H1 (cell line): ENCODE data around the gene LIF. TPM values are rescaled to one million over a fixed set of nuclear protein-coding genes. Genes with fewer than 3 reads are reported as not detected.
A peak's percentile ranks its signal among the peaks of the same experiment; 100 is the strongest.

Experiments used
- CTCF ChIA-PET: fragments of 300-600 bp; sonication (Branson Sonifier 250); formaldehyde crosslinking; loops from one replicate; lab custom pipeline; 2021; ENCODE audit not compliant: partially characterized antibody; lab: Charles Lee
- POLR2A ChIA-PET: fragments of 300-600 bp; sonication (Branson Sonifier 250); formaldehyde crosslinking; loops from one replicate; lab custom pipeline; 2021; ENCODE audit warnings: inconsistent platforms; ENCODE audit not compliant: partially characterized antibody; lab: Charles Lee
- DNase-seq, 2 experiments: peaks; one replicate each; pipeline versions ENCODE4 v3.0.0 to v3.0.0-alpha.2; 2010 to 2022; ENCODE audit warnings: low spot score in 2 of 2, low read depth in 1 of 2, mixed read lengths in 1 of 2
- FAIRE-seq: peaks from 2 replicates; lab custom pipeline; 2011; peaks lifted over from hg19 to GRCh38; lab: Jason Lieb, UNC
- H2AFZ ChIP-seq: 2 replicates; pipeline ENCODE4 v1.8.1; 2012; ENCODE audit warnings: low read length, inconsistent platforms
- H2AK5ac ChIP-seq: 2 replicates; pipeline ENCODE4 v1.6.1; 2013; ENCODE audit warnings: low read depth, low read length
- H2BK120ac ChIP-seq: replicated peaks from 2 replicates; pipeline ENCODE3; 2013; ENCODE audit warnings: low read depth, low read length, inconsistent platforms
- H2BK12ac ChIP-seq: 2 replicates; pipeline ENCODE4 v1.6.1; 2013; ENCODE audit warnings: low read depth, low read length
- H2BK15ac ChIP-seq: 2 replicates; pipeline ENCODE4 v1.6.1; 2013; ENCODE audit warnings: low read length
- H2BK20ac ChIP-seq: 2 replicates; pipeline ENCODE4 v1.6.1; 2013; ENCODE audit warnings: low read length
- H2BK5ac ChIP-seq: 2 replicates; pipeline ENCODE4 v1.6.1; 2013; ENCODE audit warnings: low read depth, low read length
- H3K14ac ChIP-seq: 2 replicates; pipeline ENCODE4 v1.6.1; 2013; ENCODE audit warnings: inconsistent platforms; ENCODE audit not compliant: insufficient read length
- H3K18ac ChIP-seq: 2 replicates; pipeline ENCODE4 v1.6.1; 2013; ENCODE audit warnings: low read length; ENCODE audit errors: extremely low read depth
- H3K23ac ChIP-seq: 2 replicates; pipeline ENCODE4 v1.6.1; 2013; ENCODE audit warnings: inconsistent platforms; ENCODE audit not compliant: insufficient read length
- H3K23me2 ChIP-seq: 2 replicates; pipeline ENCODE4 v1.6.1; 2013; ENCODE audit warnings: low read depth, low read length
- H3K27ac ChIP-seq: 2 replicates; pipeline ENCODE4 v1.6.1; 2011; ENCODE audit warnings: low read depth, low read length, inconsistent platforms
- H3K27me3 ChIP-seq, 4 experiments: replicated peaks in 1 of 4; 1 replicate in 1 of 4; 2 replicates in 3 of 4; pipeline versions ENCODE4 v1.6.1 to v1.8.1; 2011 to 2013; ENCODE audit warnings: low read length in 3 of 4, mild to moderate bottlenecking in 3 of 4, inconsistent platforms in 2 of 4, mixed read lengths in 2 of 4, moderate library complexity in 1 of 4; ENCODE audit not compliant: control insufficient read depth in 3 of 4, insufficient read depth in 3 of 4; ENCODE audit errors: extremely low read depth in 1 of 4
- H3K36me3 ChIP-seq, 4 experiments: 2 replicates each; pipeline versions ENCODE4 v1.6.1 to v1.8.1; 2011 to 2013; ENCODE audit warnings: mild to moderate bottlenecking in 4 of 4, low read length in 3 of 4, moderate library complexity in 2 of 4, control low read depth in 1 of 4, inconsistent platforms in 1 of 4; ENCODE audit not compliant: insufficient read depth in 4 of 4, control insufficient read depth in 2 of 4
- H3K4ac ChIP-seq: replicated peaks from 2 replicates; pipeline ENCODE3; 2013; ENCODE audit warnings: low read length, low read depth, mixed read lengths, inconsistent platforms; ENCODE audit not compliant: insufficient read length
- H3K4me1 ChIP-seq, 4 experiments: replicated peaks in 1 of 4; 1 replicate in 1 of 4; 2 replicates in 3 of 4; pipeline versions ENCODE4 v1.6.1 to v1.8.1; 2011 to 2013; ENCODE audit warnings: low read length in 3 of 4, inconsistent platforms in 2 of 4, mixed read lengths in 1 of 4; ENCODE audit not compliant: insufficient read depth in 4 of 4, control insufficient read depth in 3 of 4
- H3K4me2 ChIP-seq, 2 experiments: 2 replicates each; pipeline versions ENCODE4 v1.6.1 to v1.8.1; 2011 to 2013; ENCODE audit warnings: low read depth in 2 of 2, low read length in 2 of 2, control low read depth in 1 of 2, inconsistent platforms in 1 of 2, mild to moderate bottlenecking in 1 of 2; ENCODE audit not compliant: insufficient read depth in 1 of 2
- H3K4me3 ChIP-seq, 4 experiments: fragments of 200-600, 300-600 bp in 1 of 4; sonication (generic), shearing (Covaris generic), sonication (Bioruptor Twin) in 1 of 4; 2 replicates each; pipeline versions ENCODE4 v1.5.1 to v1.8.1; 2011 to 2016; ENCODE audit warnings: low read length in 4 of 4, low read depth in 3 of 4, control low read depth in 2 of 4, inconsistent platforms in 2 of 4, mild to moderate bottlenecking in 2 of 4, mixed read lengths in 1 of 4, moderate library complexity in 1 of 4; ENCODE audit not compliant: insufficient read depth in 2 of 4; ENCODE audit errors: extremely low read depth in 1 of 4
- H3K56ac ChIP-seq: replicated peaks from 2 replicates; pipeline ENCODE3; 2013; ENCODE audit warnings: low read depth, mild to moderate bottlenecking, mixed read lengths, low read length, inconsistent platforms; ENCODE audit not compliant: insufficient read length
- H3K79me1 ChIP-seq: 2 replicates; pipeline ENCODE4 v1.6.1; 2013; ENCODE audit warnings: low read depth, low read length, control low read depth
- H3K79me2 ChIP-seq, 2 experiments: 2 replicates each; pipeline versions ENCODE4 v1.6.1 to v1.8.1; 2012 to 2013; ENCODE audit warnings: low read length in 2 of 2, mild to moderate bottlenecking in 2 of 2, inconsistent platforms in 1 of 2; ENCODE audit not compliant: insufficient read depth in 2 of 2, control insufficient read depth in 1 of 2
- H3K9ac ChIP-seq, 4 experiments: replicated peaks in 1 of 4; 1 replicate in 1 of 4; 2 replicates in 3 of 4; pipeline versions ENCODE4 v1.6.1 to v1.8.1; 2011 to 2013; ENCODE audit warnings: low read depth in 3 of 4, low read length in 3 of 4, control low read depth in 2 of 4, mild to moderate bottlenecking in 2 of 4, moderate library complexity in 2 of 4, inconsistent platforms in 1 of 4; ENCODE audit errors: extremely low read depth in 1 of 4
- H3K9me3 ChIP-seq, 2 experiments: 2 replicates each; pipeline versions ENCODE4 v1.6.1 to v1.8.1; 2012 to 2013; ENCODE audit warnings: mild to moderate bottlenecking in 2 of 2, moderate library complexity in 2 of 2, control low read depth in 1 of 2, inconsistent platforms in 1 of 2, low read depth in 1 of 2, low read length in 1 of 2, mixed read lengths in 1 of 2; ENCODE audit not compliant: insufficient read depth in 2 of 2
- H4K20me1 ChIP-seq, 2 experiments: replicated peaks in 1 of 2; 2 replicates each; pipeline versions ENCODE3 to v1.8.1; 2011 to 2013; ENCODE audit warnings: inconsistent platforms in 2 of 2, low read length in 2 of 2, mild to moderate bottlenecking in 1 of 2; ENCODE audit not compliant: insufficient read depth in 2 of 2, control insufficient read depth in 1 of 2
- H4K5ac ChIP-seq: 2 replicates; pipeline ENCODE4 v1.6.1; 2013; ENCODE audit warnings: low read length, low read depth, mixed read lengths, inconsistent platforms; ENCODE audit not compliant: insufficient read length
- H4K8ac ChIP-seq: 2 replicates; pipeline ENCODE4 v1.8.0; 2013; ENCODE audit warnings: mild to moderate bottlenecking, moderate library complexity, low read length, inconsistent platforms; ENCODE audit not compliant: insufficient read depth; ENCODE audit errors: extremely low read depth
- H4K91ac ChIP-seq: replicated peaks from 2 replicates; pipeline ENCODE3; 2013; ENCODE audit warnings: low read length, mixed read lengths, inconsistent platforms; ENCODE audit not compliant: insufficient read length
- EP300 ChIP-seq, 2 experiments: IDR thresholded peaks; 1 replicate in 1 of 2; 2 replicates in 1 of 2; pipeline ENCODE4 v1.6.1; 2011 to 2012; ENCODE audit warnings: low read depth in 2 of 2, low read length in 2 of 2, mild to moderate bottlenecking in 2 of 2, borderline replicate concordance in 1 of 2, inconsistent platforms in 1 of 2, moderate library complexity in 1 of 2
- JUND ChIP-seq: IDR thresholded peaks from 2 replicates; pipeline ENCODE4 v1.6.1; 2011; ENCODE audit warnings: mild to moderate bottlenecking, improper control_type of control experiment, low read length
- KDM1A ChIP-seq: fragments of 200-600, 300-600 bp; sonication (generic); IDR thresholded peaks from 2 replicates; pipeline ENCODE4 v1.7.1; 2016; ENCODE audit warnings: mild to moderate bottlenecking, low read length, borderline replicate concordance
- SRF ChIP-seq: IDR thresholded peaks from 2 replicates; pipeline ENCODE4 v1.6.1; 2011; ENCODE audit warnings: mild to moderate bottlenecking, low read depth, low read length, moderate library complexity
- ZNF274 ChIP-seq: IDR thresholded peaks from 2 replicates; pipeline ENCODE4 v1.7.0; 2012; ENCODE audit warnings: low read length, borderline replicate concordance; ENCODE audit errors: extremely low read depth
- WGBS, 2 experiments: shearing (Covaris generic) in 1 of 2; methylation state at CpG; one replicate each; pipeline versions ENCODE4 v1.1.6 to v1.1.7; 2013 to 2015; ENCODE audit warnings: low lambda C conversion rate in 2 of 2, mixed read lengths in 2 of 2, inconsistent platforms in 1 of 2, low coverage in 1 of 2, missing lambda C conversion rate in 1 of 2; ENCODE audit not compliant: insufficient replicate concordance in 2 of 2, insufficient coverage in 1 of 2, insufficient read length in 1 of 2; ENCODE audit errors: extremely low coverage in 1 of 2, missing lambda C conversion rate in 1 of 2; 5-methylcytosine and 5-hydroxymethylcytosine counted together
- polyA plus RNA-seq, 7 experiments: library from polyadenylated mRNA; depleted of rRNA in 3 of 7; stranded (reverse) in 5 of 7; unstranded in 2 of 7; fragments of >200 nt in 5 of 7; fragments of 200-250 nt in 2 of 7; gene quantifications; 1 replicate in 5 of 7; 2 replicates in 1 of 7; 4 replicates in 1 of 7; pipeline versions ENCODE4 v1.2.1 to v1.2.3, GENCODE V29; 2011 to 2013; ENCODE audit warnings: missing spikeins in 2 of 7, mixed read lengths in 2 of 7
- total RNA-seq: library from RNA; stranded (reverse); fragmentation: NEBNext Ultra II Directional; extraction: Animal tissue kit (Norgen Biotek cat#: 25700); gene quantifications from 2 replicates; pipeline ENCODE4 v1.2.1, GENCODE V29; 2021
- TF ChIP-seq, protein P1 (sequence below), 3 experiments: IDR thresholded peaks; 1 replicate in 2 of 3; 2 replicates in 1 of 3; pipeline versions ENCODE4 v1.5.1 to v1.6.1; 2011; ENCODE audit warnings: low read length in 3 of 3, mild to moderate bottlenecking in 3 of 3, inconsistent platforms in 2 of 3, low read depth in 1 of 3, moderate library complexity in 1 of 3; ENCODE audit not compliant: insufficient read depth in 1 of 3; ENCODE audit errors: control extremely low read depth in 1 of 3
- TF ChIP-seq, protein P2 (sequence below): IDR thresholded peaks from 2 replicates; pipeline ENCODE4 v1.6.1; 2012; ENCODE audit warnings: inconsistent platforms

The LIF gene
- total and polyA plus RNA-seq, 2 of the 8 experiments (the other 6 are each of a cell fraction or from before 2014, with no cell fraction given): 3.3 to 3.5 TPM

DNA sequence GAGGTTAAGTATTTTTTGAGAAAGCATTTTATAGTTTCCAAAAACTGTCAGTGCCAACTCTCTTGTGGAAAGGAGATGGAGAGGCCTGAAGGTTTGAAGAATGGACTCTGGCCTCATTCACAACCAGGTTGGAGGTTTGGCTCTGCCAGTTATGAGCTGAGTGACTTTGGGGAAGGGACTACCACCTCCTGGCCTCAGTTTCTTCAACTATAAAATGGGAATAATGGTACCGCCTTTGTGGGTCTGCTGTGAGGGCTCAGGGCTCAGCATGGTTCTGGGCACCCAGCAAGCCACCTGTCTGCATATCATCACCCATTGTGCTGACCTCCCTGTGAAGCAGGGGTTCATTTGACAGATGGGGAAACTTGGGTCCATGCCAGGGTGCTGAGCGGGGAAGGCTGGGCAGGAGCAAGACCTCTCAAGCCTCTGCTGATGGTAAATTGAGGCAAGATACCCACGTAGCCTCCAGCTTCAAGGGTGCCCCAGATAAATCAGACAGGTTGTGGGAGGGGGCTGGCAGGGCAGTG is 3.5 kb upstream of the LIF start:
- CTCF ChIA-PET: interaction anchor here (1.0 to 2.1 kb wide), 6 partner anchors 12 to 181 kb away, joined by 3 to 8 read pairs (median 4); no protein-coding TSS in a partner anchor
- Histone ChIP-seq H3K18ac (no peak overlapping the region), H3K23me2 (peaks cover 12% of the 10 kb centered on the region; the same call in 1 of the 2 replicates), H3K4me3 (no peak overlapping the region), H3K79me1 (no peaks in the 10 kb centered on the region), H3K14ac (no peak overlapping the region), H3K4ac (no peak overlapping the region), H2BK20ac (no peak overlapping the region), H3K23ac (no peak overlapping the region), H3K27ac (no peak overlapping the region), H4K8ac (no peak overlapping the region), H4K5ac (no peak overlapping the region), H4K91ac (no peak overlapping the region), H2BK120ac (no peak overlapping the region), H2BK12ac (no peak overlapping the region), H3K4me2 (no peak overlapping the region), H3K9me3 (no peaks in the 10 kb centered on the region), H3K9ac (no peak overlapping the region), H3K79me2 (no peaks in the 10 kb centered on the region), H2BK5ac (no peak overlapping the region), H4K20me1 (peaks cover 0 to 2% of the 10 kb centered on the region in 2 experiments), H2AFZ (no peak overlapping the region), H3K56ac (no peak overlapping the region), H2AK5ac (no peak overlapping the region), H2BK15ac (no peak overlapping the region), H3K4me1 (peaks cover 4 to 24% (median 15%) of the 10 kb centered on the region in 4 experiments), H3K36me3 (no peaks in the 10 kb centered on the region), H3K27me3 (no peaks in the 10 kb centered on the region; a peak in 2 of 7 replicates)
- DNase-seq (no peak), FAIRE-seq (no peak)
- POLR2A ChIA-PET: interaction anchor here (1.0 to 2.4 kb wide), 2 partner anchors 11 kb away, joined by 3 to 7 read pairs; no protein-coding TSS in a partner anchor
- no peak for TF ChIP-seq SRF
- no peak for TF ChIP-seq ZNF274
- TF ChIP-seq, protein P1, sequence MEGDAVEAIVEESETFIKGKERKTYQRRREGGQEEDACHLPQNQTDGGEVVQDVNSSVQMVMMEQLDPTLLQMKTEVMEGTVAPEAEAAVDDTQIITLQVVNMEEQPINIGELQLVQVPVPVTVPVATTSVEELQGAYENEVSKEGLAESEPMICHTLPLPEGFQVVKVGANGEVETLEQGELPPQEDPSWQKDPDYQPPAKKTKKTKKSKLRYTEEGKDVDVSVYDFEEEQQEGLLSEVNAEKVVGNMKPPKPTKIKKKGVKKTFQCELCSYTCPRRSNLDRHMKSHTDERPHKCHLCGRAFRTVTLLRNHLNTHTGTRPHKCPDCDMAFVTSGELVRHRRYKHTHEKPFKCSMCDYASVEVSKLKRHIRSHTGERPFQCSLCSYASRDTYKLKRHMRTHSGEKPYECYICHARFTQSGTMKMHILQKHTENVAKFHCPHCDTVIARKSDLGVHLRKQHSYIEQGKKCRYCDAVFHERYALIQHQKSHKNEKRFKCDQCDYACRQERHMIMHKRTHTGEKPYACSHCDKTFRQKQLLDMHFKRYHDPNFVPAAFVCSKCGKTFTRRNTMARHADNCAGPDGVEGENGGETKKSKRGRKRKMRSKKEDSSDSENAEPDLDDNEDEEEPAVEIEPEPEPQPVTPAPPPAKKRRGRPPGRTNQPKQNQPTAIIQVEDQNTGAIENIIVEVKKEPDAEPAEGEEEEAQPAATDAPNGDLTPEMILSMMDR (IDR thresholded peaks at IDR 0.05; ENCODE audit: control extremely low read depth in 1 of 3, insufficient read depth in 1 of 3, low read depth in 1 of 3, low read length in 3 of 3): no peak
- 0 out of 2 replicates have a peak, but pooled peaks have one; percentile 25 for TF ChIP-seq KDM1A
- TF ChIP-seq JUND: no peak
- TF ChIP-seq, protein P2, sequence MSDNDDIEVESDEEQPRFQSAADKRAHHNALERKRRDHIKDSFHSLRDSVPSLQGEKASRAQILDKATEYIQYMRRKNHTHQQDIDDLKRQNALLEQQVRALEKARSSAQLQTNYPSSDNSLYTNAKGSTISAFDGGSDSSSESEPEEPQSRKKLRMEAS: no peak
- TF ChIP-seq EP300 (IDR thresholded peaks at IDR 0.05; ENCODE audit: borderline replicate concordance in 1 of 2, low read depth in 2 of 2, low read length in 2 of 2): no peak
- 96% methylated on average over 3 of the region's 3 CpGs; no CpG with 5 or more reads in 1 of the 2 experiments for WGBS, 2 experiments
